SH-SY5Y (cell line): ENCODE measurements around the gene RBMS3.

Experiments
- GATA2 ChIP-seq: IDR thresholded peaks from 2 replicates; pipeline ENCODE4 v1.6.1; 2011; ENCODE audit warnings: mild to moderate bottlenecking, low read depth, low read length
- GATA3 ChIP-seq: IDR thresholded peaks from 2 replicates; pipeline ENCODE4 v1.6.1; 2011; ENCODE audit warnings: low read depth, mild to moderate bottlenecking, low read length, moderate library complexity

GRCh38 chr3:29281094-29281343 lies 148 bp downstream of the RBMS3 start:
- TF ChIP-seq GATA2 (no peak), GATA3 (no peak)
